ENCODE data around the gene ZNF200. TPM values are rescaled to one million over a fixed set of nuclear protein-coding genes. Genes with fewer than 3 reads are reported as not detected.

ZNF200 gene
- total RNA-seq, 1 donor from 2014 or later: 5.0 TPM

GRCh38 chr16:3180445-3180878, 54.5 kb downstream of the ZNF200 start:
- peaks cover 47% of the 10 kb centered on the region for H3K27me3 ChIP-seq (ENCODE audit: control insufficient read depth, insufficient read depth, low read length)
- no peak for DNase-seq (ENCODE audit: low read depth)
- no peaks in the 10 kb centered on the region for H3K36me3 ChIP-seq (ENCODE audit: control insufficient read depth, insufficient read depth, low read length)
- TF ChIP-seq CTCF (IDR thresholded peaks at IDR 0.05; ENCODE audit: insufficient read depth, low read length, poor library complexity, severe bottlenecking): no peak
- H3K4me3 ChIP-seq (ENCODE audit: low read depth, low read length): no peak overlapping the region

GRCh38 chr16:3179651-3180050, 55.3 kb downstream of the ZNF200 start:
- no peak for TF ChIP-seq CTCF (IDR thresholded peaks at IDR 0.05; ENCODE audit: insufficient read depth, low read length, poor library complexity, severe bottlenecking)
- Histone ChIP-seq H3K27me3 (ENCODE audit: control insufficient read depth, insufficient read depth, low read length) (peaks cover 53% of the 10 kb centered on the region), H3K36me3 (ENCODE audit: control insufficient read depth, insufficient read depth, low read length) (no peaks in the 10 kb centered on the region), H3K4me3 (ENCODE audit: low read depth, low read length) (no peak overlapping the region)
- DNase-seq (ENCODE audit: low read depth): no peak

GRCh38 chr16:3175157-3176093, 59.5 kb downstream of the ZNF200 start:
- no peak for TF ChIP-seq CTCF (IDR thresholded peaks at IDR 0.05; ENCODE audit: insufficient read depth, low read length, poor library complexity, severe bottlenecking)
- peak overlapping the region; percentile 7 for H3K4me3 ChIP-seq (ENCODE audit: low read depth, low read length)
- peaks cover 51% of the 10 kb centered on the region for H3K27me3 ChIP-seq (ENCODE audit: control insufficient read depth, insufficient read depth, low read length)
- DNase-seq (ENCODE audit: low read depth): no peak
- H3K36me3 ChIP-seq (ENCODE audit: control insufficient read depth, insufficient read depth, low read length): no peaks in the 10 kb centered on the region

- peaks cover 51% of the 10 kb centered on the region for H3K27me3 ChIP-seq (ENCODE audit: control insufficient read depth, insufficient read depth, low read length)
- no peaks in the 10 kb centered on the region for H3K36me3 ChIP-seq (ENCODE audit: control insufficient read depth, insufficient read depth, low read length)
- no peak overlapping the region for H3K4me3 ChIP-seq (ENCODE audit: low read depth, low read length)
- no peak for DNase-seq (ENCODE audit: low read depth)
- TF ChIP-seq CTCF (IDR thresholded peaks at IDR 0.05; ENCODE audit: insufficient read depth, low read length, poor library complexity, severe bottlenecking): no peak
Measured at GRCh38 chr16:3174618-3175148, 60.3 kb downstream of the ZNF200 start.

- TF ChIP-seq CTCF (IDR thresholded peaks at IDR 0.05; ENCODE audit: insufficient read depth, low read length, poor library complexity, severe bottlenecking): peak; percentile 45
- Histone ChIP-seq H3K4me3 (ENCODE audit: low read depth, low read length) (no peak overlapping the region), H3K36me3 (ENCODE audit: control insufficient read depth, insufficient read depth, low read length) (no peaks in the 10 kb centered on the region), H3K27me3 (ENCODE audit: control insufficient read depth, insufficient read depth, low read length) (peaks cover 46% of the 10 kb centered on the region)
- no peak for DNase-seq (ENCODE audit: low read depth)
Measured at GRCh38 chr16:3173892-3174617, 60.9 kb downstream of the ZNF200 start.

Other genes with a start within 250 kb of the ZNF200 start
- gene CLDN9, start 222.2 kb downstream of the ZNF200 start, total RNA-seq: 1.0 and 3.1 TPM in 2 replicates
- 319 and 359 TPM in 2 replicates for gene CLDN6, start 217.0 kb downstream of the ZNF200 start, total RNA-seq
- gene TNFRSF12A, start 214.8 kb downstream of the ZNF200 start, total RNA-seq: 572 and 754 TPM in 2 replicates
- gene HCFC1R1, start 211.2 kb downstream of the ZNF200 start, total RNA-seq: 10.2 and 18.4 TPM in 2 replicates
- 12.2 and 17.0 TPM in 2 replicates for gene THOC6, start 211.1 kb downstream of the ZNF200 start, total RNA-seq
- 6.9 and 9.2 TPM in 2 replicates for gene BICDL2, start 198.2 kb downstream of the ZNF200 start, total RNA-seq
- gene MMP25, start 188.6 kb downstream of the ZNF200 start, total RNA-seq: 0.17 TPM in 1 of 2 replicates, not detected in the other
- gene IL32, start 169.5 kb downstream of the ZNF200 start, total RNA-seq: 621 and 682 TPM in 2 replicates
- gene ZSCAN10, start 135.9 kb downstream of the ZNF200 start, total RNA-seq: not detected in 2 replicates
- gene ZNF205, start 122.6 kb downstream of the ZNF200 start, total RNA-seq: 25.1 and 27.9 TPM in 2 replicates
- 13.7 and 16.6 TPM in 2 replicates for gene ZNF213, start 100.1 kb downstream of the ZNF200 start, total RNA-seq
- not detected in 2 replicates for gene OR1F1, start 47.0 kb downstream of the ZNF200 start, total RNA-seq
- 0.14 and 0.21 TPM in 2 replicates for gene MEFV, start 21.5 kb upstream of the ZNF200 start, total RNA-seq
- 42.1 and 44.5 TPM in 2 replicates for gene ZNF263, start 48.3 kb upstream of the ZNF200 start, total RNA-seq
- gene TIGD7, start 70.3 kb upstream of the ZNF200 start, total RNA-seq: 3.1 and 3.4 TPM in 2 replicates
- gene ZNF75A, start 70.3 kb upstream of the ZNF200 start, total RNA-seq: 17.8 and 19.5 TPM in 2 replicates
- gene OR2C1, start 120.7 kb upstream of the ZNF200 start, total RNA-seq: 0.08 TPM in 1 of 2 replicates, not detected in the other
- gene ZSCAN32, start 165.8 kb upstream of the ZNF200 start, total RNA-seq: 8.1 and 12.0 TPM in 2 replicates
- 8.0 and 12.2 TPM in 2 replicates for gene ZNF174, start 166.1 kb upstream of the ZNF200 start, total RNA-seq
- 1.7 and 2.9 TPM in 2 replicates for gene ZNF597, start 208.3 kb upstream of the ZNF200 start, total RNA-seq
- 27.1 and 30.7 TPM in 2 replicates for gene NAA60, start 208.5 kb upstream of the ZNF200 start, total RNA-seq